Left lung (tissue), 10 donors: ENCODE data around the gene ADCY7. TPM values are rescaled to one million over a fixed set of nuclear protein-coding genes. Genes with fewer than 3 reads are reported as not detected.

Experiments
- ATAC-seq: fragments of 200-7000 bp; cut with Tn5 transposase; one replicate; pipeline ENCODE4 v1.9.1; 2020; ENCODE audit warnings: moderate library complexity
- DNase-seq, 4 donors: peaks; one replicate each; pipeline ENCODE4 v3.0.0-alpha.2; 2013 to 2020
- H3K27ac ChIP-seq, 2 donors: fragments of 200-600 bp; sonication (generic) in 1 of 2; one replicate each; pipeline versions ENCODE4 v1.5.0 to v1.8.0; 2020 to 2021
- H3K27me3 ChIP-seq, 2 donors: fragments of 200-600 bp; sonication (generic) in 1 of 2; one replicate each; pipeline versions ENCODE4 v1.5.0 to v1.8.0; 2020 to 2021
- H3K36me3 ChIP-seq, 2 donors: fragments of 200-600 bp; sonication (generic) in 1 of 2; one replicate each; pipeline versions ENCODE4 v1.5.0 to v1.8.0; 2020 to 2021
- H3K4me1 ChIP-seq, 2 donors: fragments of 200-600 bp; one replicate each; pipeline ENCODE4 v1.8.0; 2021
- H3K4me3 ChIP-seq, 2 donors: fragments of 200-600 bp; sonication (generic) in 1 of 2; one replicate each; pipeline versions ENCODE4 v1.5.0 to v1.8.0; 2020 to 2021; ENCODE audit warnings: mild to moderate bottlenecking in 1 of 2
- H3K9me3 ChIP-seq, 2 donors: fragments of 200-600 bp; sonication (generic) in 1 of 2; one replicate each; pipeline versions ENCODE4 v1.5.0 to v1.8.0; 2020 to 2021
- intact Hi-C, 2 donors: fragments of 100-400 bp; cut with DNase I; formaldehyde crosslinking; loops; one replicate each; pipeline versions ENCODE4 v1.11.2 to v1.14.2; 2022
- polyA plus RNA-seq, 6 donors: library from polyadenylated mRNA; unstranded; fragments of 120-200 nt; gene quantifications; one replicate each; pipeline ENCODE4 v1.2.1, GENCODE V29; 2013; ENCODE audit not compliant: insufficient read length in 6 of 6
- total RNA-seq, 2 donors: library from RNA; stranded (reverse); fragmentation: NEBNext Ultra II Directional; extraction: Animal tissue kit (Norgen Biotek cat#: 25700); gene quantifications; one replicate each; pipeline ENCODE4 v1.2.1, GENCODE V29; 2021
- TF ChIP-seq, protein P1 (sequence below), 2 donors: fragments of 200-600 bp; sonication (generic) in 1 of 2; IDR thresholded peaks; one replicate each; pipeline versions ENCODE4 v1.5.0 to v1.8.0; 2021; ENCODE audit warnings: antibody characterized with exemption in 2 of 2
- donor health status: DM: no; HTN: yes; CAD: no.
- donor health status: DM: no; HTN: no; CAD: no.

The ADCY7 gene
- total and polyA plus RNA-seq, 8 donors, result 23.5 to 116 (median 29.9) TPM

DNA sequence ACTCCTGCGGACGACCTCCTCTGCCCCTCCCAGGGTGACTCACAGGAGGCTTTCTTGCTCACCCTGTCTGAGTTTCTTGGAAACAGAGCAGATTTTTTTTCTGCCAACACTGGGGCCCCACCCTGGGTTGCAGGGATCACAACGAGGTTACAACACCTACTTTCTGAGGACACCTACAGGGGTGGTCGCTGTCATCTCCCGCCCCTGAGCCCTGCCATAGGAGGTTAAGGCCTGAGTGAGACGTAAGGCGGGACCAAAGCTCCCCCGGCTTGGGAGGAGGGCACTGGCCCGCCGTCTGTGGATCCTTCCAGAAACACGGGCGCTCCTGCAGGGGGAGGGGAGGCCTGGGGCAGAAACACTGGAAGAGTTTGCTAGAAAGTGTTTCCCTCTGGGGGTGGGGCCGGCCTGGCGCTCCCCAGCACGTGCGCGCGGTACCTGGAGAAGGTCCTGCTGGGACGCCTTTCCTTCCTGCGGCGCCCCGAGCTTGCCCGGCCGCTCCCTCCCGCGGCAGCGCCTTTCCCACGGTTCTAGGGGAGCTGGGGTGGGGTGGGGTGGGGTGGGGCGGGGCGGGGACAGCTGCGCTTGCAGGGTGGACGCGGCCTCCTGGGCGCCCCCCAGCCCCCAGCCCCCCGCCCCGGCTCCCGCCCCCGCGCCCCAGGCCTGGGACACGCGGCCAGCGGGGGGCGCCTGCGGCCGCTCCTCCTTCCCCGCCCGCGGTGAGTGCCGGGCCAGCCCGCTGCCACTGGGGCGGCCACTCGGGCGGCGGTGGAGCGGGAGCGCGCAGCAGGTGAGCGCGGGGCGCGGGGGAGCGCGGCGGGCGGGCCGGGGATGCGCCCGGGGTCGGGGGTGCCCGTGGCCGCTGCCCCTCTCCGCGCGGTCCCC, 20.7 kb upstream of the ADCY7 start:
- intact Hi-C loops, result no loop called here
- H3K27ac ChIP-seq, result peak overlapping the region in 1 of 2 donors; percentile 69
- H3K4me1 ChIP-seq, result peaks cover 15 to 37% of the 10 kb centered on the region in 2 donors
- H3K36me3 ChIP-seq, result no peaks in the 10 kb centered on the region
- TF ChIP-seq, protein P1, sequence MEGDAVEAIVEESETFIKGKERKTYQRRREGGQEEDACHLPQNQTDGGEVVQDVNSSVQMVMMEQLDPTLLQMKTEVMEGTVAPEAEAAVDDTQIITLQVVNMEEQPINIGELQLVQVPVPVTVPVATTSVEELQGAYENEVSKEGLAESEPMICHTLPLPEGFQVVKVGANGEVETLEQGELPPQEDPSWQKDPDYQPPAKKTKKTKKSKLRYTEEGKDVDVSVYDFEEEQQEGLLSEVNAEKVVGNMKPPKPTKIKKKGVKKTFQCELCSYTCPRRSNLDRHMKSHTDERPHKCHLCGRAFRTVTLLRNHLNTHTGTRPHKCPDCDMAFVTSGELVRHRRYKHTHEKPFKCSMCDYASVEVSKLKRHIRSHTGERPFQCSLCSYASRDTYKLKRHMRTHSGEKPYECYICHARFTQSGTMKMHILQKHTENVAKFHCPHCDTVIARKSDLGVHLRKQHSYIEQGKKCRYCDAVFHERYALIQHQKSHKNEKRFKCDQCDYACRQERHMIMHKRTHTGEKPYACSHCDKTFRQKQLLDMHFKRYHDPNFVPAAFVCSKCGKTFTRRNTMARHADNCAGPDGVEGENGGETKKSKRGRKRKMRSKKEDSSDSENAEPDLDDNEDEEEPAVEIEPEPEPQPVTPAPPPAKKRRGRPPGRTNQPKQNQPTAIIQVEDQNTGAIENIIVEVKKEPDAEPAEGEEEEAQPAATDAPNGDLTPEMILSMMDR (IDR thresholded peaks at IDR 0.05), result peak in 1 of 2 donors; percentile 20
- ATAC-seq (peak; percentile 69), DNase-seq (peak in 3 of 4 donors; percentile 55 to 93 (median 77))
- H3K4me3 ChIP-seq, result peak overlapping the region; percentile 61 to 62
- no peaks in the 10 kb centered on the region for H3K9me3 ChIP-seq
- peaks cover 0 to 24% of the 10 kb centered on the region in 2 donors for H3K27me3 ChIP-seq

GRCh38 chr16:50246299-50247122, 19.8 kb upstream of the ADCY7 start:
- DNase-seq (peak in 2 of 4 donors; percentile 56 to 85), ATAC-seq (no peak)
- TF ChIP-seq, protein P1 (IDR thresholded peaks at IDR 0.05), result no peak
- intact Hi-C loops, result no loop called here
- H3K4me1 ChIP-seq, result peaks cover 22 to 45% of the 10 kb centered on the region in 2 donors
- no peaks in the 10 kb centered on the region for H3K36me3 ChIP-seq
- H3K27ac ChIP-seq, result peak overlapping the region; percentile 53 to 69
- H3K27me3 ChIP-seq, result peaks cover 0 to 24% of the 10 kb centered on the region in 2 donors
- no peaks in the 10 kb centered on the region for H3K9me3 ChIP-seq
- H3K4me3 ChIP-seq, result peak overlapping the region; percentile 61 to 62

- intact Hi-C loops, result no loop called here
- no peaks in the 10 kb centered on the region for H3K9me3 ChIP-seq
Measured at GRCh38 chr16:50247123-50247905, 19.0 kb upstream of the ADCY7 start.

DNA sequence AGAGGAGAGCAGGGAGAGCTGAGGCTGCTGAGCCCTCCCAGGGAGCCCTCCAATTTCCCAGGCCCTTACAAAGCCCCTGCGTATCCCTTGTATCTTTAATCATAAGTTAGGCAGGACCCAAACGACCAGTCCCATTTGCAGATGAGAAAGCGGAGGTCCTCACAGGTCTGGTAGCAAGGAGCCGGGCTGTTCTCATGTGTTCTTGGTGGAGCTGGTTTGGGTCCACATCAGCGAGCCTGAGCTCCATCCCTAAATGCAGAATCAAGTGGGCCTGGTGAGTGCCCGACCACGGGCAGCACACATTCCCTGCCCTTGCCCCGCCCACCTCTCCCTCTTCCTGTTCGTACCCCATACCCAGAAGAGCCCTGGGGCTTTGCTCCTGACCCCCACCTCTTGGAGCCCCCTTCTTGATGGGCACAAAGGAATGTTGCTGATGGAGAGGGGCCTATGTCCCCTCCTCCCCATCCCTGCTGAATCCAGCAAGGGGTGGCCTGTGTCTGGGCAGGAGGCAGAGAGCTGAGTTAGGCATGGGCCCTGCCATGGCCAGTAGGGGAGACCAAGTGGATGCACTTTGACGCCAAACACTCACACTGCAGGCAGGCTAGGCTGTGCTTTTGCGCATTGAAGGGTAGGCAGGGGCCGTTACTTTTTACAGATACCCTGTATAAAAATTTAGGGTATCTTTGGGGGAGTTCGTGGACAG, 18.3 kb upstream of the ADCY7 start:
- peaks cover 0 to 24% of the 10 kb centered on the region in 2 donors for H3K27me3 ChIP-seq
- H3K27ac ChIP-seq, result no peak overlapping the region
- H3K9me3 ChIP-seq, result no peaks in the 10 kb centered on the region
- DNase-seq (no peak), ATAC-seq (no peak)
- H3K36me3 ChIP-seq, result no peaks in the 10 kb centered on the region
- peaks cover 29 to 61% of the 10 kb centered on the region in 2 donors for H3K4me1 ChIP-seq
- intact Hi-C loops, result no loop called here
- H3K4me3 ChIP-seq, result no peak overlapping the region
- TF ChIP-seq, protein P1 (IDR thresholded peaks at IDR 0.05), result no peak

More at GRCh38 chr16:50247123-50247905, 19.0 kb upstream of the ADCY7 start:
- Histone ChIP-seq H3K27ac (no peak overlapping the region), H3K36me3 (no peaks in the 10 kb centered on the region), H3K27me3 (peaks cover 0 to 24% of the 10 kb centered on the region in 2 donors), H3K4me3 (peak overlapping the region in 1 of 2 donors; percentile 61), H3K4me1 (peaks cover 29 to 53% of the 10 kb centered on the region in 2 donors)
- ATAC-seq (no peak), DNase-seq (no peak)
- TF ChIP-seq, protein P1 (IDR thresholded peaks at IDR 0.05), result no peak
